H1 (cell line): Measurements from ENCODE around the gene ANXA4. TPM values are rescaled to one million over a fixed set of nuclear protein-coding genes. Genes with fewer than 3 reads are reported as not detected.
A peak's percentile ranks its signal among the peaks of the same experiment; 100 is the strongest.

Experiments
- CTCF ChIA-PET: fragments of 300-600 bp; sonication (Branson Sonifier 250); formaldehyde crosslinking; loops from one replicate; lab custom pipeline; 2021; ENCODE audit not compliant: partially characterized antibody; lab: Charles Lee
- POLR2A ChIA-PET: fragments of 300-600 bp; sonication (Branson Sonifier 250); formaldehyde crosslinking; loops from one replicate; lab custom pipeline; 2021; ENCODE audit warnings: inconsistent platforms; ENCODE audit not compliant: partially characterized antibody; lab: Charles Lee
- DNase-seq, 2 experiments: peaks; one replicate each; pipeline versions ENCODE4 v3.0.0 to v3.0.0-alpha.2; 2010 to 2022; ENCODE audit warnings: low spot score in 2 of 2, low read depth in 1 of 2, mixed read lengths in 1 of 2
- FAIRE-seq: peaks from 2 replicates; lab custom pipeline; 2011; peaks lifted over from hg19 to GRCh38; lab: Jason Lieb, UNC
- H2AFZ ChIP-seq: 2 replicates; pipeline ENCODE4 v1.8.1; 2012; ENCODE audit warnings: low read length, inconsistent platforms
- H2AK5ac ChIP-seq: 2 replicates; pipeline ENCODE4 v1.6.1; 2013; ENCODE audit warnings: low read depth, low read length
- H2BK120ac ChIP-seq: replicated peaks from 2 replicates; pipeline ENCODE3; 2013; ENCODE audit warnings: low read depth, low read length, inconsistent platforms
- H2BK12ac ChIP-seq: 2 replicates; pipeline ENCODE4 v1.6.1; 2013; ENCODE audit warnings: low read depth, low read length
- H2BK15ac ChIP-seq: 2 replicates; pipeline ENCODE4 v1.6.1; 2013; ENCODE audit warnings: low read length
- H2BK20ac ChIP-seq: 2 replicates; pipeline ENCODE4 v1.6.1; 2013; ENCODE audit warnings: low read length
- H2BK5ac ChIP-seq: 2 replicates; pipeline ENCODE4 v1.6.1; 2013; ENCODE audit warnings: low read depth, low read length
- H3K14ac ChIP-seq: 2 replicates; pipeline ENCODE4 v1.6.1; 2013; ENCODE audit warnings: inconsistent platforms; ENCODE audit not compliant: insufficient read length
- H3K18ac ChIP-seq: 2 replicates; pipeline ENCODE4 v1.6.1; 2013; ENCODE audit warnings: low read length; ENCODE audit errors: extremely low read depth
- H3K23ac ChIP-seq: 2 replicates; pipeline ENCODE4 v1.6.1; 2013; ENCODE audit warnings: inconsistent platforms; ENCODE audit not compliant: insufficient read length
- H3K23me2 ChIP-seq: 2 replicates; pipeline ENCODE4 v1.6.1; 2013; ENCODE audit warnings: low read depth, low read length
- H3K27ac ChIP-seq: 2 replicates; pipeline ENCODE4 v1.6.1; 2011; ENCODE audit warnings: low read depth, low read length, inconsistent platforms
- H3K27me3 ChIP-seq, 4 experiments: replicated peaks in 1 of 4; 1 replicate in 1 of 4; 2 replicates in 3 of 4; pipeline versions ENCODE4 v1.6.1 to v1.8.1; 2011 to 2013; ENCODE audit warnings: low read length in 3 of 4, mild to moderate bottlenecking in 3 of 4, inconsistent platforms in 2 of 4, mixed read lengths in 2 of 4, moderate library complexity in 1 of 4; ENCODE audit not compliant: control insufficient read depth in 3 of 4, insufficient read depth in 3 of 4; ENCODE audit errors: extremely low read depth in 1 of 4
- H3K36me3 ChIP-seq, 4 experiments: 2 replicates each; pipeline versions ENCODE4 v1.6.1 to v1.8.1; 2011 to 2013; ENCODE audit warnings: mild to moderate bottlenecking in 4 of 4, low read length in 3 of 4, moderate library complexity in 2 of 4, control low read depth in 1 of 4, inconsistent platforms in 1 of 4; ENCODE audit not compliant: insufficient read depth in 4 of 4, control insufficient read depth in 2 of 4
- H3K4ac ChIP-seq: replicated peaks from 2 replicates; pipeline ENCODE3; 2013; ENCODE audit warnings: low read length, low read depth, mixed read lengths, inconsistent platforms; ENCODE audit not compliant: insufficient read length
- H3K4me1 ChIP-seq, 4 experiments: replicated peaks in 1 of 4; 1 replicate in 1 of 4; 2 replicates in 3 of 4; pipeline versions ENCODE4 v1.6.1 to v1.8.1; 2011 to 2013; ENCODE audit warnings: low read length in 3 of 4, inconsistent platforms in 2 of 4, mixed read lengths in 1 of 4; ENCODE audit not compliant: insufficient read depth in 4 of 4, control insufficient read depth in 3 of 4
- H3K4me2 ChIP-seq, 2 experiments: 2 replicates each; pipeline versions ENCODE4 v1.6.1 to v1.8.1; 2011 to 2013; ENCODE audit warnings: low read depth in 2 of 2, low read length in 2 of 2, control low read depth in 1 of 2, inconsistent platforms in 1 of 2, mild to moderate bottlenecking in 1 of 2; ENCODE audit not compliant: insufficient read depth in 1 of 2
- H3K4me3 ChIP-seq, 4 experiments: fragments of 200-600, 300-600 bp in 1 of 4; sonication (generic), shearing (Covaris generic), sonication (Bioruptor Twin) in 1 of 4; 2 replicates each; pipeline versions ENCODE4 v1.5.1 to v1.8.1; 2011 to 2016; ENCODE audit warnings: low read length in 4 of 4, low read depth in 3 of 4, control low read depth in 2 of 4, inconsistent platforms in 2 of 4, mild to moderate bottlenecking in 2 of 4, mixed read lengths in 1 of 4, moderate library complexity in 1 of 4; ENCODE audit not compliant: insufficient read depth in 2 of 4; ENCODE audit errors: extremely low read depth in 1 of 4
- H3K56ac ChIP-seq: replicated peaks from 2 replicates; pipeline ENCODE3; 2013; ENCODE audit warnings: low read depth, mild to moderate bottlenecking, mixed read lengths, low read length, inconsistent platforms; ENCODE audit not compliant: insufficient read length
- H3K79me1 ChIP-seq: 2 replicates; pipeline ENCODE4 v1.6.1; 2013; ENCODE audit warnings: low read depth, low read length, control low read depth
- H3K79me2 ChIP-seq, 2 experiments: 2 replicates each; pipeline versions ENCODE4 v1.6.1 to v1.8.1; 2012 to 2013; ENCODE audit warnings: low read length in 2 of 2, mild to moderate bottlenecking in 2 of 2, inconsistent platforms in 1 of 2; ENCODE audit not compliant: insufficient read depth in 2 of 2, control insufficient read depth in 1 of 2
- H3K9ac ChIP-seq, 4 experiments: replicated peaks in 1 of 4; 1 replicate in 1 of 4; 2 replicates in 3 of 4; pipeline versions ENCODE4 v1.6.1 to v1.8.1; 2011 to 2013; ENCODE audit warnings: low read depth in 3 of 4, low read length in 3 of 4, control low read depth in 2 of 4, mild to moderate bottlenecking in 2 of 4, moderate library complexity in 2 of 4, inconsistent platforms in 1 of 4; ENCODE audit errors: extremely low read depth in 1 of 4
- H3K9me3 ChIP-seq, 2 experiments: 2 replicates each; pipeline versions ENCODE4 v1.6.1 to v1.8.1; 2012 to 2013; ENCODE audit warnings: mild to moderate bottlenecking in 2 of 2, moderate library complexity in 2 of 2, control low read depth in 1 of 2, inconsistent platforms in 1 of 2, low read depth in 1 of 2, low read length in 1 of 2, mixed read lengths in 1 of 2; ENCODE audit not compliant: insufficient read depth in 2 of 2
- H4K20me1 ChIP-seq, 2 experiments: replicated peaks in 1 of 2; 2 replicates each; pipeline versions ENCODE3 to v1.8.1; 2011 to 2013; ENCODE audit warnings: inconsistent platforms in 2 of 2, low read length in 2 of 2, mild to moderate bottlenecking in 1 of 2; ENCODE audit not compliant: insufficient read depth in 2 of 2, control insufficient read depth in 1 of 2
- H4K5ac ChIP-seq: 2 replicates; pipeline ENCODE4 v1.6.1; 2013; ENCODE audit warnings: low read length, low read depth, mixed read lengths, inconsistent platforms; ENCODE audit not compliant: insufficient read length
- H4K8ac ChIP-seq: 2 replicates; pipeline ENCODE4 v1.8.0; 2013; ENCODE audit warnings: mild to moderate bottlenecking, moderate library complexity, low read length, inconsistent platforms; ENCODE audit not compliant: insufficient read depth; ENCODE audit errors: extremely low read depth
- H4K91ac ChIP-seq: replicated peaks from 2 replicates; pipeline ENCODE3; 2013; ENCODE audit warnings: low read length, mixed read lengths, inconsistent platforms; ENCODE audit not compliant: insufficient read length
- ASH2L ChIP-seq: fragments of 200-600, 300-600 bp; sonication (generic); IDR thresholded peaks from one replicate; pipeline ENCODE4 v1.7.1; 2017; ENCODE audit warnings: low read length
- E2F6 ChIP-seq: IDR thresholded peaks from 2 replicates; pipeline ENCODE4 v1.6.1; 2012; ENCODE audit warnings: inconsistent platforms
- EGR1 ChIP-seq: IDR thresholded peaks from 2 replicates; pipeline ENCODE4 v1.6.1; 2011; ENCODE audit warnings: low read depth, low read length, borderline replicate concordance
- HDAC2 ChIP-seq, 2 experiments: fragments of 300-600 bp in 1 of 2; sonication (generic) in 1 of 2; IDR thresholded peaks; 2 replicates each; pipeline ENCODE4 v1.6.1; 2011 to 2012; ENCODE audit warnings: low read depth in 2 of 2, low read length in 2 of 2, mild to moderate bottlenecking in 2 of 2, moderate library complexity in 2 of 2, borderline replicate concordance in 1 of 2, inconsistent platforms in 1 of 2
- JUND ChIP-seq: IDR thresholded peaks from 2 replicates; pipeline ENCODE4 v1.6.1; 2011; ENCODE audit warnings: mild to moderate bottlenecking, improper control_type of control experiment, low read length
- KDM1A ChIP-seq: fragments of 200-600, 300-600 bp; sonication (generic); IDR thresholded peaks from 2 replicates; pipeline ENCODE4 v1.7.1; 2016; ENCODE audit warnings: mild to moderate bottlenecking, low read length, borderline replicate concordance
- MAFK ChIP-seq: IDR thresholded peaks from 2 replicates; pipeline ENCODE4 v1.6.1; 2012; ENCODE audit warnings: low read depth, mild to moderate bottlenecking, improper control_type of control experiment, low read length
- PHF8 ChIP-seq: fragments of 200-600 bp; sonication (generic); conservative IDR thresholded peaks from 2 replicates; pipeline ENCODE4 v1.7.1; 2012; ENCODE audit warnings: low read depth, mild to moderate bottlenecking, inconsistent platforms, low read length, moderate library complexity
- TCF12 ChIP-seq: IDR thresholded peaks from 2 replicates; pipeline ENCODE4 v1.6.1; 2011; ENCODE audit warnings: low read depth, mild to moderate bottlenecking, low read length
- TEAD4 ChIP-seq: IDR thresholded peaks from 2 replicates; pipeline ENCODE4 v1.6.1; 2012; ENCODE audit warnings: low read depth, low read length, inconsistent platforms, mixed read lengths
- ZNF274 ChIP-seq: IDR thresholded peaks from 2 replicates; pipeline ENCODE4 v1.7.0; 2012; ENCODE audit warnings: low read length, borderline replicate concordance; ENCODE audit errors: extremely low read depth
- WGBS, 2 experiments: shearing (Covaris generic) in 1 of 2; methylation state at CpG; one replicate each; pipeline versions ENCODE4 v1.1.6 to v1.1.7; 2013 to 2015; ENCODE audit warnings: low lambda C conversion rate in 2 of 2, mixed read lengths in 2 of 2, inconsistent platforms in 1 of 2, low coverage in 1 of 2, missing lambda C conversion rate in 1 of 2; ENCODE audit not compliant: insufficient replicate concordance in 2 of 2, insufficient coverage in 1 of 2, insufficient read length in 1 of 2; ENCODE audit errors: extremely low coverage in 1 of 2, missing lambda C conversion rate in 1 of 2; 5-methylcytosine and 5-hydroxymethylcytosine counted together
- polyA plus RNA-seq, 7 experiments: library from polyadenylated mRNA; depleted of rRNA in 3 of 7; stranded (reverse) in 5 of 7; unstranded in 2 of 7; fragments of >200 nt in 5 of 7; fragments of 200-250 nt in 2 of 7; gene quantifications; 1 replicate in 5 of 7; 2 replicates in 1 of 7; 4 replicates in 1 of 7; pipeline versions ENCODE4 v1.2.1 to v1.2.3, GENCODE V29; 2011 to 2013; ENCODE audit warnings: missing spikeins in 2 of 7, mixed read lengths in 2 of 7
- total RNA-seq: library from RNA; stranded (reverse); fragmentation: NEBNext Ultra II Directional; extraction: Animal tissue kit (Norgen Biotek cat#: 25700); gene quantifications from 2 replicates; pipeline ENCODE4 v1.2.1, GENCODE V29; 2021

ANXA4 gene
- total and polyA plus RNA-seq, 2 of the 8 experiments (the other 6 are each of a cell fraction or from before 2014, with no cell fraction given): 9.4 to 17.6 TPM

DNA sequence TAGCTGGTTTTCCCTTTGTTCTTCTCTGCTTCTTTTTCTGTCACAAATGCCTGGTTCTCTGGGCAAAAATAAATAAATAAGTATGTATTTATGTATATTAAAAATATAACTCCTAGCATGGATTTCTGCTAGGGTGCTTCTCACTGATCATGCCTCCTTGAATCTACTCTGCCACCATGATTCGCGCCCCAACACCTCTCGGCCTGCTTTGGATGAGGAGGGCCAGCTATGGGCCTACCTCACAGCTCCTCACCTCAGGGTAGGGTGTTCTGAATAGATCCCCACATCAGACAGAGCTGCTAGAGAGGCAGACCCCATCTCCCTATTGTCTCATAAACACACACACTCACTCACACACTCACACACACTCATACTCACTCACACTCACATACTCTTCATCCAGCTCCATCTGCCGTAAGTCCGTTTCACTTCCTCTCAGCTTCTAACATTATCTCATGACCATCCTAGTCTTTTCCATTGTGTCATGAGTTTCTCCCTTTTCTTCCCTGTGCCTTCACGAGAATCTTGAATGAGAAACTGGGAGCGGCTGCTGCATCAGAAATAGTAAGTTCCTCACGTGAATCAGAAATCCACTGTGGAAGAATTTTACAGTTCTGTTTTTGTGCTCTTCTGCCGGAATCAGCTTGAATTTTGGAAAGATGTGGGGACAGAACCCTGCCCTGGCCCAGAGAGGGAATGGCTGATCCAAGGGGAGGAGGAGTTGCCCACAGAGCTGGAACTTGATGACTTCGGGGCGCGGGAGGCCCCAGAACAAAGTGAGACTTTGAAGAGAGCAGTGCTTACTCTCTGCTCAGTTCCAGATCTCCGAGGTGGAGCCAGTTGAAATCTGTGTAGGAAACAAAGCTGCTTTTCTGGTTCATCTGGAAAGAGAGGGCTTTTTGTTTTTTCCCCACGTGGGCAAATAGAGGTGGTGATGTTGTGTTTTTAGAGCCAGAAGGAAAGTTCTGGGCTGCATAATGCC, 20.9 kb downstream of the ANXA4 start:
- Histone ChIP-seq H3K27me3 (no peaks in the 10 kb centered on the region), H3K4me3 (no peak overlapping the region), H3K79me2 (no peaks in the 10 kb centered on the region), H2AK5ac (peak overlapping the region; percentile 82; the same call in 1 of the 2 replicates), H3K23me2 (peaks cover 2% of the 10 kb centered on the region; the same call in 1 of the 2 replicates), H3K14ac (no peak overlapping the region), H2BK15ac (no peak overlapping the region), H3K4me2 (no peak overlapping the region), H3K4me1 (no peaks in the 10 kb centered on the region), H2BK12ac (no peak overlapping the region), H4K5ac (no peak overlapping the region), H3K56ac (no peak overlapping the region), H3K9me3 (no peaks in the 10 kb centered on the region), H2AFZ (no peak overlapping the region), H3K23ac (no peak overlapping the region), H4K20me1 (no peaks in the 10 kb centered on the region), H4K91ac (no peak overlapping the region), H2BK20ac (no peak overlapping the region), H2BK120ac (no peak overlapping the region), H3K4ac (no peak overlapping the region), H3K36me3 (no peaks in the 10 kb centered on the region; a peak in 1 of 8 replicates), H3K18ac (no peak overlapping the region), H3K79me1 (no peaks in the 10 kb centered on the region; the same call in 1 of the 2 replicates), H3K27ac (no peak overlapping the region), H4K8ac (0 out of 2 replicates have a peak overlapping the region, but pooled peaks have one; percentile 16), H2BK5ac (no peak overlapping the region), H3K9ac (no peak overlapping the region)
- DNase-seq (no peak), FAIRE-seq (no peak)
- ChIA-PET POLR2A (interaction anchor here (0.5 to 1.4 kb wide), 4 partner anchors 12 to 311 kb away, joined by 3 to 5 read pairs (median 3); no protein-coding TSS in a partner anchor), CTCF (interaction anchor here (0.8 to 2.8 kb wide), 5 partner anchors 14 to 38 kb away, joined by 3 to 11 read pairs (median 4); no protein-coding TSS in a partner anchor)
- 86 to 100% methylated on average over 2 to 14 of the region's 14 CpGs for WGBS, 2 experiments
- TF ChIP-seq ZNF274: no peak
- no peak for TF ChIP-seq KDM1A
- TF ChIP-seq E2F6: no peak
- TF ChIP-seq HDAC2 (IDR thresholded peaks at IDR 0.05; ENCODE audit: borderline replicate concordance in 1 of 2, low read depth in 2 of 2, low read length in 2 of 2): no peak
- no peak for TF ChIP-seq TCF12
- no peak for TF ChIP-seq EGR1
- no peak for TF ChIP-seq JUND
- no peak for TF ChIP-seq PHF8
- TF ChIP-seq MAFK: no peak
- no peak for TF ChIP-seq TEAD4
- no peak for TF ChIP-seq ASH2L
